B cell (primary cell): ENCODE data around the gene CNR1. TPM values are rescaled to one million over a fixed set of nuclear protein-coding genes. Genes with fewer than 3 reads are reported as not detected.
"Not testable (repeated sequence)": the region's sequence is repeated elsewhere in the genome, so short reads cannot be mapped to it uniquely, and the experiment has no call there.

Experiments used
- ATAC-seq: fragments of 200-7000 bp; cut with Tn5 transposase; one replicate; pipeline ENCODE4 v1.10.0; 2021; ENCODE audit warnings: low read depth, mild to moderate bottlenecking, moderate number of reproducible peaks, moderate library complexity
- CTCF ChIA-PET: fragments of 350-600 bp; sonication (Branson Sonifier 250); formaldehyde crosslinking; loops from one replicate; lab custom pipeline; 2021; ENCODE audit warnings: antibody characterized with exemption, inconsistent platforms; lab: Charles Lee
- POLR2A ChIA-PET: fragments of 350-600 bp; sonication (Branson Sonifier 250); formaldehyde crosslinking; loops from one replicate; lab custom pipeline; 2021; ENCODE audit warnings: antibody characterized with exemption; lab: Charles Lee
- DNase-seq: peaks from one replicate; pipeline ENCODE4 v3.0.0; 2013
- H2AFZ ChIP-seq: 2 replicates; pipeline ENCODE4 v1.6.1; 2012; ENCODE audit warnings: mild to moderate bottlenecking, low read depth, low read length; ENCODE audit not compliant: insufficient read depth, poor library complexity, severe bottlenecking
- H3K27ac ChIP-seq, 2 donors: 1 replicate in 1 of 2; 2 replicates in 1 of 2; pipeline ENCODE4 v1.5.1; 2012 to 2013; ENCODE audit warnings: low read length in 2 of 2, mild to moderate bottlenecking in 2 of 2, moderate library complexity in 1 of 2
- H3K27me3 ChIP-seq, 4 experiments: fragments of 200-600 bp in 1 of 4; sonication (generic) in 1 of 4; replicated peaks in 1 of 4; 1 replicate in 2 of 4; 2 replicates in 2 of 4; pipeline versions ENCODE4 v1.6.1 to v1.7.0; 2013 to 2016; ENCODE audit warnings: low read length in 3 of 4, mild to moderate bottlenecking in 2 of 4, mixed read lengths in 1 of 4, moderate library complexity in 1 of 4; ENCODE audit not compliant: insufficient read depth in 4 of 4, control insufficient read depth in 3 of 4; ENCODE audit errors: control extremely low read depth in 1 of 4
- H3K36me3 ChIP-seq, 2 experiments: replicated peaks in 1 of 2; 1 replicate in 1 of 2; 2 replicates in 1 of 2; pipeline versions ENCODE4 v1.6.1 to v1.7.1; 2013; ENCODE audit warnings: low read length in 1 of 2; ENCODE audit not compliant: insufficient read depth in 2 of 2, control insufficient read depth in 1 of 2; ENCODE audit errors: control extremely low read depth in 1 of 2, extremely low read depth in 1 of 2
- H3K4me1 ChIP-seq, 2 donors: fragments of 200-600 bp in 1 of 2; sonication (generic) in 1 of 2; 1 replicate in 1 of 2; 2 replicates in 1 of 2; pipeline versions ENCODE4 v1.5.1 to v1.6.1; 2013 to 2017; ENCODE audit warnings: low read length in 2 of 2; ENCODE audit not compliant: control insufficient read depth in 2 of 2, insufficient read depth in 2 of 2
- H3K4me2 ChIP-seq: replicated peaks from 2 replicates; pipeline ENCODE3; 2012; ENCODE audit warnings: mild to moderate bottlenecking, low read depth, low read length; ENCODE audit not compliant: poor library complexity, severe bottlenecking
- H3K4me3 ChIP-seq, 5 experiments: fragments of 200-600 bp in 1 of 5; sonication (generic) in 1 of 5; 1 replicate in 3 of 5; 2 replicates in 2 of 5; pipeline versions ENCODE4 v1.5.1 to v1.7.0; 2011 to 2016; ENCODE audit warnings: low read length in 4 of 5, mild to moderate bottlenecking in 4 of 5, low read depth in 2 of 5, control low read depth in 1 of 5, moderate library complexity in 1 of 5; ENCODE audit not compliant: insufficient read depth in 1 of 5; ENCODE audit errors: control extremely low read depth in 1 of 5, extremely low read depth in 1 of 5
- H3K79me2 ChIP-seq: fragments of 200-600 bp; sonication (generic); one replicate; pipeline ENCODE4 v1.6.0; 2016; ENCODE audit warnings: low read length; ENCODE audit not compliant: control insufficient read depth, insufficient read depth
- H3K9ac ChIP-seq: fragments of 200-600 bp; sonication (generic); 2 replicates; pipeline ENCODE4 v1.6.1; 2017; ENCODE audit warnings: mild to moderate bottlenecking, low read length, moderate library complexity
- H3K9me3 ChIP-seq, 3 donors: one replicate each; pipeline versions ENCODE4 v1.6.1 to v1.7.1; 2013; ENCODE audit warnings: low read length in 2 of 3; ENCODE audit not compliant: control insufficient read depth in 2 of 3, insufficient read depth in 1 of 3; ENCODE audit errors: control extremely low read depth in 1 of 3
- H4K20me1 ChIP-seq: 2 replicates; pipeline ENCODE4 v1.6.0; 2012; ENCODE audit warnings: mild to moderate bottlenecking, low read length; ENCODE audit not compliant: insufficient read depth, control insufficient read depth, poor library complexity, severe bottlenecking
- H3K27ac Mint-ChIP-seq: one replicate; pipeline ENCODE4 v1.8.0; 2021; ENCODE audit warnings: mixed read lengths
- H3K27me3 Mint-ChIP-seq: one replicate; pipeline ENCODE4 v1.8.0; 2021; ENCODE audit warnings: mixed read lengths
- H3K4me1 Mint-ChIP-seq: one replicate; pipeline ENCODE4 v1.8.0; 2021; ENCODE audit warnings: mixed read lengths
- H3K4me3 Mint-ChIP-seq: one replicate; pipeline ENCODE4 v1.8.0; 2021; ENCODE audit warnings: mixed read lengths
- H3K9me3 Mint-ChIP-seq: one replicate; pipeline ENCODE4 v1.8.0; 2022; ENCODE audit warnings: mixed read lengths; ENCODE audit not compliant: insufficient read depth
- CTCF ChIP-seq: fragments of 200-600 bp; IDR thresholded peaks from one replicate; pipeline ENCODE4 v1.8.0; 2022; ENCODE audit warnings: antibody characterized with exemption, mild to moderate bottlenecking
- EZH2 ChIP-seq: IDR thresholded peaks from 2 replicates; pipeline ENCODE4 v1.6.1; 2012; ENCODE audit warnings: borderline replicate concordance, low read depth, mild to moderate bottlenecking, moderate library complexity, low read length; ENCODE audit not compliant: insufficient read depth, poor library complexity, severe bottlenecking
- WGBS: methylation state at CpG from one replicate; pipeline ENCODE4 v1.1.5; 2013; ENCODE audit warnings: missing lambda C conversion rate; ENCODE audit not compliant: insufficient coverage; 5-methylcytosine and 5-hydroxymethylcytosine counted together
- intact Hi-C: fragments of 100-400 bp; cut with micrococcal nuclease; formaldehyde crosslinking; loops from one replicate; pipeline ENCODE4 v1.10.0; 2022
- polyA plus RNA-seq: library from polyadenylated mRNA; depleted of rRNA; stranded (reverse); fragments of >200 nt; gene quantifications from 2 replicates; pipeline ENCODE4 v1.2.3, GENCODE V29; 2012
- total RNA-seq, 2 donors: library from RNA; stranded (reverse); fragments of 120-200 nt in 1 of 2; gene quantifications; 1 replicate in 1 of 2; 2 replicates in 1 of 2; pipeline versions ENCODE4 v1.2.3 to v1.2.4, GENCODE V29; 2013 to 2022

The CNR1 gene
- total and polyA plus RNA-seq, 2 donors (not counting 1 experiment from before 2014, with no cell fraction given): 8.9 to 28.9 TPM

- Histone ChIP-seq H3K27ac (no peak overlapping the region), H3K9me3 (no peaks in the 10 kb centered on the region), H2AFZ (no peak overlapping the region), H3K4me2 (no peak overlapping the region), H3K27me3 (no peaks in the 10 kb centered on the region), H4K20me1 (no peaks in the 10 kb centered on the region), H3K4me3 (no peak overlapping the region), H3K9ac (no peak overlapping the region), H3K79me2 (no peaks in the 10 kb centered on the region), H3K36me3 (no peaks in the 10 kb centered on the region), H3K4me1 (no peaks in the 10 kb centered on the region)
- intact Hi-C loops: no loop called here
- no peak for ATAC-seq
- H3K27ac Mint-ChIP-seq: no peak overlapping the region
- H3K9me3 Mint-ChIP-seq: peaks cover 10% of the 10 kb centered on the region
- no peaks in the 10 kb centered on the region for H3K4me1 Mint-ChIP-seq
- DNase-seq: no peak
- ChIA-PET POLR2A (no interaction called here), CTCF (no interaction called here)
- 100% methylated on average over 1 of the region's 1 CpG for WGBS
- H3K27me3 Mint-ChIP-seq: peaks cover 7% of the 10 kb centered on the region
- H3K4me3 Mint-ChIP-seq: no peak overlapping the region
- TF ChIP-seq CTCF (no peak), EZH2 (no peak)
Measured at GRCh38 chr6:88209301-88209700, 43.2 kb upstream of the CNR1 start.

GRCh38 chr6:88208726-88209125 is 42.6 kb upstream of the CNR1 start:
- Histone ChIP-seq H3K79me2 (no peaks in the 10 kb centered on the region), H3K9ac (no peak overlapping the region), H3K4me1 (no peaks in the 10 kb centered on the region), H3K9me3 (peaks cover 0 to 1% (median 0%) of the 10 kb centered on the region in 3 donors), H3K4me2 (no peak overlapping the region), H3K27ac (no peak overlapping the region), H4K20me1 (no peaks in the 10 kb centered on the region), H2AFZ (no peak overlapping the region), H3K36me3 (no peaks in the 10 kb centered on the region), H3K27me3 (no peaks in the 10 kb centered on the region), H3K4me3 (no peak overlapping the region)
- H3K27ac Mint-ChIP-seq: no peak overlapping the region
- H3K9me3 Mint-ChIP-seq: peaks cover 12% of the 10 kb centered on the region
- TF ChIP-seq CTCF: no peak
- no peak for TF ChIP-seq EZH2
- H3K4me3 Mint-ChIP-seq: no peak overlapping the region
- H3K27me3 Mint-ChIP-seq: peaks cover 7% of the 10 kb centered on the region
- ATAC-seq: no peak
- no peak for DNase-seq
- 62% methylated on average over 2 of the region's 4 CpGs for WGBS
- ChIA-PET POLR2A (no interaction called here), CTCF (no interaction called here)
- intact Hi-C loops: no loop called here
- H3K4me1 Mint-ChIP-seq: no peaks in the 10 kb centered on the region

- H3K4me2 ChIP-seq, CTCF ChIA-PET, H3K36me3 ChIP-seq, DNase-seq, H3K9ac ChIP-seq, H2AFZ ChIP-seq, H3K27me3 Mint-ChIP-seq, H3K4me3 Mint-ChIP-seq, H3K4me3 ChIP-seq, ATAC-seq, H3K4me1 ChIP-seq, H4K20me1 ChIP-seq, H3K9me3 ChIP-seq, POLR2A ChIA-PET, H3K4me1 Mint-ChIP-seq, H3K27ac ChIP-seq, intact Hi-C loops, H3K79me2 ChIP-seq, H3K27me3 ChIP-seq, H3K27ac Mint-ChIP-seq: not testable (repeated sequence)
- peaks cover 26% of the 10 kb centered on the region for H3K9me3 Mint-ChIP-seq
Measured at GRCh38 chr6:88201734-88202133, 35.6 kb upstream of the CNR1 start.
